NCI-H748 treated with DMSO at 0.1 percent for 48 hours (cell line): ENCODE results near the gene PYGO2.
"Not testable (repeated sequence)": the region's sequence is repeated elsewhere in the genome, so short reads cannot be mapped to it uniquely, and the experiment has no call there.

Experiments
- DNase-seq: peaks from one replicate; lab custom pipeline; 2025; lab: John Stamatoyannopoulos, UW

The PYGO2 gene

DNA sequence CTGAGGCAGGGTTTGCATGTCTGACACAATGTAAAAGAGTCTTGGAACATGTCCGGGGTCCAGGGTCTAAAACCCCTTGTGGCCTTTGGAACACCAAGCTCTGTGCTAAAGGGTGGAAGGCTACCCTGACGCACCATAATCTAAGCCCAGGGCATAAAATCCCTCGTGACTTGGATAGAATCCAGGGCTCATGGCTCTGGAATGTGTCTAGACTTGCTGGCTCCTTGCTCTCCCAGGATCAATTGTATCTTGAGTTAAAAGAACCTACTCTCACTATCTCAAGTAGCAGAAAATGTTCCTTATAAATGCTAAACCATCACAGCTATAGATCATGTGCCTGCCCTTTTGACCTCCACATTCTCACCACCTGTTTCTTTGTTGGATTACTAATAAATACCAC is 53.5 kb downstream of the PYGO2 start:
- not testable (repeated sequence) for DNase-seq
